BJ (cell line): ENCODE measurements around the gene ATP6V1B1. TPM values are rescaled to one million over a fixed set of nuclear protein-coding genes. Genes with fewer than 3 reads are reported as not detected.

Source experiments
- CTCF ChIA-PET: fragments of 350-600 bp; formaldehyde crosslinking; extraction: SDS; loops from one replicate; lab custom pipeline; 2021; ENCODE audit warnings: antibody characterized with exemption, inconsistent platforms; lab: Yijun Ruan, JAX
- POLR2A ChIA-PET: fragments of 300-600 bp; sonication (Branson Sonifier 250); formaldehyde crosslinking; extraction: SDS; loops from one replicate; lab custom pipeline; 2021; ENCODE audit warnings: antibody characterized with exemption; lab: Charles Lee
- DNase-seq: peaks from one replicate; pipeline ENCODE4 v3.0.0-alpha.2; 2011; ENCODE audit warnings: low read depth
- H3K27me3 ChIP-seq: 2 replicates; pipeline ENCODE4 v1.6.0; 2011; ENCODE audit warnings: low read length; ENCODE audit not compliant: control insufficient read depth, insufficient read depth
- H3K36me3 ChIP-seq: 2 replicates; pipeline ENCODE4 v1.5.1; 2011; ENCODE audit warnings: low read length; ENCODE audit not compliant: control insufficient read depth, insufficient read depth
- H3K4me3 ChIP-seq: 2 replicates; pipeline ENCODE4 v1.5.1; 2011; ENCODE audit warnings: low read depth, mild to moderate bottlenecking, control low read depth, low read length
- CTCF ChIP-seq: IDR thresholded peaks from 2 replicates; pipeline ENCODE4 v1.5.1; 2011; ENCODE audit warnings: low read depth, mild to moderate bottlenecking, control low read depth, inconsistent platforms, low read length, moderate library complexity; ENCODE audit not compliant: insufficient read depth
- polyA plus RNA-seq: library from polyadenylated mRNA; depleted of rRNA; stranded (reverse); fragments of >200 nt; gene quantifications from 2 replicates; pipeline ENCODE4 v1.2.3, GENCODE V29; 2011

The ATP6V1B1 gene
- polyA plus RNA-seq, 1 experiment = 1.3 TPM

- 0 out of 2 replicates have a peak, but pooled peaks cover 1% of the 10 kb centered on the region for H3K36me3 ChIP-seq
- CTCF ChIA-PET = interaction anchor here (0.7 to 4.6 kb wide), 13 partner anchors 9 to 106 kb away, joined by 3 to 44 read pairs (median 3); no protein-coding TSS in a partner anchor
- TF ChIP-seq CTCF = no peak
- peak overlapping the region; percentile 51 for H3K4me3 ChIP-seq
- no peaks in the 10 kb centered on the region for H3K27me3 ChIP-seq
- peak; percentile 24 for DNase-seq
- POLR2A ChIA-PET = interaction anchor here (0.6 kb wide), 2 partner anchors 30 to 187 kb away, joined by 3 to 15 read pairs; partner anchors contain the start of gene FIGLA
Measured at GRCh38 chr2:70977605-70978205, 42.0 kb downstream of the ATP6V1B1 start.

- CTCF ChIA-PET = interaction anchor here (0.6 to 4.6 kb wide), 15 partner anchors 8 to 116 kb away, joined by 3 to 44 read pairs (median 3); no protein-coding TSS in a partner anchor
- Histone ChIP-seq H3K27me3 (no peaks in the 10 kb centered on the region), H3K36me3 (0 out of 2 replicates have a peak, but pooled peaks cover 1% of the 10 kb centered on the region), H3K4me3 (peak within 1 kb of the TSS; percentile 51)
- POLR2A ChIA-PET = no interaction called here
- no peak for DNase-seq
- no peak for TF ChIP-seq CTCF
Measured at GRCh38 chr2:70978341-70979179, 42.9 kb downstream of the ATP6V1B1 start, which contains the start of gene ANKRD53. Gene ANKRD53, plus strand, starts transcription at chr2:70978630. Its CDS starts 16 bp downstream, at chr2:70978646.

- POLR2A ChIA-PET = no interaction called here
- no peaks in the 10 kb centered on the region for H3K27me3 ChIP-seq
- CTCF ChIA-PET = interaction anchor here (0.6 to 4.6 kb wide), 4 partner anchors 13 to 117 kb away, joined by 3 to 44 read pairs (median 5); no protein-coding TSS in a partner anchor
- no peak for DNase-seq
- no peak for TF ChIP-seq CTCF
- H3K4me3 ChIP-seq = peak overlapping the region; percentile 51
- H3K36me3 ChIP-seq = 0 out of 2 replicates have a peak, but pooled peaks cover 1% of the 10 kb centered on the region
Measured at GRCh38 chr2:70979180-70979488, 43.4 kb downstream of the ATP6V1B1 start.

- Histone ChIP-seq H3K4me3 (no peak overlapping the region), H3K36me3 (0 out of 2 replicates have a peak, but pooled peaks cover 1% of the 10 kb centered on the region), H3K27me3 (no peaks in the 10 kb centered on the region)
- CTCF ChIA-PET = interaction anchor here (0.6 to 4.6 kb wide), 2 partner anchors 14 to 32 kb away, joined by 3 to 44 read pairs; no protein-coding TSS in a partner anchor
- TF ChIP-seq CTCF = no peak
- POLR2A ChIA-PET = no interaction called here
- no peak for DNase-seq
Measured at GRCh38 chr2:70979626-70980025, 43.9 kb downstream of the ATP6V1B1 start.

- ChIA-PET POLR2A (no interaction called here), CTCF (interaction anchor here (1.0 to 2.0 kb wide), 3 partner anchors 33 to 300 kb away, joined by 3 to 6 read pairs (median 3); no protein-coding TSS in a partner anchor)
- H3K27me3 ChIP-seq = no peaks in the 10 kb centered on the region
- H3K4me3 ChIP-seq = no peak overlapping the region
- DNase-seq = no peak
- TF ChIP-seq CTCF = no peak
- peaks cover 1% of the 10 kb centered on the region; the same call in 1 of the 2 replicates for H3K36me3 ChIP-seq
Measured at GRCh38 chr2:70981421-70981820, 45.7 kb downstream of the ATP6V1B1 start.
